SH-SY5Y (cell line): ENCODE results near the gene AKAP7.

Experiments
- GATA2 ChIP-seq: IDR thresholded peaks from 2 replicates; pipeline ENCODE4 v1.6.1; 2011; ENCODE audit warnings: mild to moderate bottlenecking, low read depth, low read length
- GATA3 ChIP-seq: IDR thresholded peaks from 2 replicates; pipeline ENCODE4 v1.6.1; 2011; ENCODE audit warnings: low read depth, mild to moderate bottlenecking, low read length, moderate library complexity

DNA sequence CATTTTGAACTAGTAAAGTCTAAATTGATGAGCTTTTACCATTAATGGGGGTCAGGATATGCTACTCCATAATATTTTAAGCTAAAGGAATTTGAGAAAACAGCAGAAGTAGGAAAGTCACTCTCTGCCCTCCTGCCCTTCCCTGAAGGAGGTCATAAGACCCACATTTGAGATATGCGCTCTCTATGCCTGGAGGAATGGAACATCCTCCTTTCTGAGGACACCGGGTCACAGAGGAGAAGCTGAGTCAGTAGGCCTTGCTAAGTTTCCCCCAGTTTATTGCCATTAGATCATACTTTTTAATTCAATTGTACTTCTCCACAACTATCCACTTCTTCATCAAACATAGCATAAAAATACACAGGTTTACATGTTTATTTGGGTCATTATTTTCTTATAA, 40.3 kb downstream of the AKAP7 start:
- TF ChIP-seq GATA3 (no peak), GATA2 (no peak)
